Right hindlimb (tissue), 1 donor: ENCODE data around the gene SHOX.
"Not testable (repeated sequence)": the region's sequence is repeated elsewhere in the genome, so short reads cannot be mapped to it uniquely, and the experiment has no call there.

Experiments
- DNase-seq: peaks from one replicate; pipeline ENCODE4 v3.0.0-alpha.2; 2018

Gene SHOX

DNA sequence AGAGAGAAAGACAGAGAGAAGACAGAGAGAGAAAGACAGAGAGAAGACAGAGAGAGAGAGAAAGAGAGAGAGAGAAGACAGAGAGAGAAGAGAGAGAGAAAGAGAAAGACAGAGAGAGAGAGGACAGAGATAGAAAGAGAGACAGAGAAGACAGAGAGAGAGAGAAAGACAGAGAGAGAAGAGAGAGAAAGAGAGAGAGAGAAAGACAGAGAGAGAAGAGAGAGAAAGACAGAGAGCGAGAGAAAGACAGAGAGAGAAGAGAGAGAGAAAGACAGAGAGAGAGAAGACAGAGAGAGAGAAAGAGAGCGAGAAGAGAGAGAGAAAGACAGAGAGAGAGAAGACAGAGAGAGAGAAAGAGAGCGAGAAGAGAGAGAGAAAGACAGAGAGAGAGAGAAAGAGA lies 7.8 kb upstream of the SHOX start:
- not testable (repeated sequence) for DNase-seq

DNA sequence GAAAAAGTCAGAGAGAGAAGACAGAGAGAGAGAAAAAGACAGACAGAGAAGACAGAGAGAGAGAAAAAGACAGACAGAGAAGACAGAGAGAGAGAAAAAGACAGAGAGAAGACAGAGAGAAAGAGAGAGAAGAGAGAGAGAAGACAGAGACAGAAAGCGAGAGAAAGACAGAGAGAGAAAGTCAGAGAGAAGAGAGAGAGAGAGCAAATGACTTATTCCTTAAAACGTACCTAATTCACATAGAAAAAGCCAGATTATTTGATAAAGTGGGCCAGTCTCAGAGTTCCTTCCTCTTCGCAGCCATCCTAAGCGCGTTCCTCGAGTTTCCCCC lies 7.4 kb upstream of the SHOX start:
- DNase-seq = no peak

DNA sequence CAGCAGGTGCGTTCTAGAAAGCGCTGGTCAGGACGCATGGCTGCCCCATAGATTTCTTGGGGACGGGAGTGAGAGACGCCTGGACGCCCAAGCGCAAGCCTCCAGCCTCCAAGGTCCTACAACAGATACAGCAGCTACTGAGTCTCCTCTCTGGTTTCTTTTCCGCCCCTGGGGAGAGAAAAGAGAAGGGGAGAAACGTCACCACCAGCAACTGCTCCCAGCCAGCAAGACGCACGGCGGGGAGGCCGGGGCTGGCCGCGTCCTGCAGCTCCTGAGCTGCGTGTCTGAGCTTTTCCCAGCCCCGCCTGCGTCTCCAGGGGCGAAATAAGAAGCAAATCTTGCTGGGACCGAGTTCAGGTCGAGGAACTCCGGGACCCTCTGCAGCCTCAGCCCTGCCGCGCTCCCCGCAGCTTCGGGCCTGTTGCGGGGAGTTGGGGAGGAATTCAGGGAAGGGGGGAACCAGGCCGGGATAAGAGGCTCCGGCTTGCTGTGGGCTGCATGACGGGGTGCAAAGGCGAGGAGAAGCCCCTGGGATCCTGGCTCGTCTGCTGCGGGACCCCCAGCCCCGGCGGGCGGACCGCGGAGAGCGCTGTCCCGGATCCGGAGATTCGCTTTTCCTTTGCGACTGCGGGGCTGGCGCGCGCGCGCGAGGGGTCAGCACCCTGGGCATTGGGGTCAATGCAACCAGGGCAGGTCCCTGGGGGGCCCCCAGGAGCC lies 6.8 kb upstream of the SHOX start:
- peak; percentile 51 for DNase-seq

DNA sequence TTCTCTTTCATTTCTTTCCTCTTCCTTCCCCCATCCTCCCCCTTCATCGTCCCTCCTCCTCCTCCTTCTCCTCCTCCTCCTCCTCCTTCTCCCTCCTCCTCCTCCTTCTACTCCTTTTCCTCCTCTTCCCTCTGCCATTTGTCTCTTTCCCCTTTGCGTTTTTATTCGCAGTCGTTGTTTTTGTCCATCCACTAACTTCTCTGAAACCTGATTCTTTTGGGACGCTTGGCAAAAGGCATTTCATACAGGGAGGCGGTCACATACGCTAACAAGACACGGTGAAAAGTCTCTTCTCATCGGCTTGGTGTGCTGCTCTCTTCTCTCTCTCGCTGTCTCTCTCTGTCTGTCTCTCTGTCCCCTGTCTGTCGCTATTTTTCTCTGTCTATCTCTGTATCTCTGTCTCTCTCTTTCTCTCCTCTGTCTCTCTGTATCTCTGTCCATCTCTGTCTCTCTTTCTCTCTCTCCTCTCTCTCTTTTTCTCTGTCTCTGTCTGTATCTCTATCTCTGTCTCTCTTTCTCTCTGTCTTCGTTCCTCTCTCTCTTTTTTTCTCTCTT lies 5.4 kb upstream of the SHOX start:
- DNase-seq = no peak

DNA sequence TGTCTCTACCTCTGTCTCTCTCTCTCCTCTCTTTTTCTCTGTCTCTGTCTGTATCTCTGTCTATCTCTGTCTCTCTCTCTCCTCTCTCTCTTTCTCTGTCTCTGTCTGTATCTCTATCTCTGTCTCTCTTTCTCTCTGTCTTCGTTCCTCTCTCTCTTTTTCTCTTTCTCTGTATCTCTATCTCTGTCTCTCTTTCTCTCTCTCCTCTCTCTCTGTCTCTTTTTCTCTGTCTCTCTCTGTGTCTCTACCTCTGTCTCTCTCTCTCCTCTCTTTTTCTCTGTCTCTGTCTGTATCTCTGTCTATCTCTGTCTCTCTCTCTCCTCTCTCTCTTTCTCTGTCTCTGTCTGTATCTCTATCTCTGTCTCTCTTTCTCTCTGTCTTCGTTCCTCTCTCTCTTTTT lies 4.5 kb upstream of the SHOX start:
- not testable (repeated sequence) for DNase-seq

DNA sequence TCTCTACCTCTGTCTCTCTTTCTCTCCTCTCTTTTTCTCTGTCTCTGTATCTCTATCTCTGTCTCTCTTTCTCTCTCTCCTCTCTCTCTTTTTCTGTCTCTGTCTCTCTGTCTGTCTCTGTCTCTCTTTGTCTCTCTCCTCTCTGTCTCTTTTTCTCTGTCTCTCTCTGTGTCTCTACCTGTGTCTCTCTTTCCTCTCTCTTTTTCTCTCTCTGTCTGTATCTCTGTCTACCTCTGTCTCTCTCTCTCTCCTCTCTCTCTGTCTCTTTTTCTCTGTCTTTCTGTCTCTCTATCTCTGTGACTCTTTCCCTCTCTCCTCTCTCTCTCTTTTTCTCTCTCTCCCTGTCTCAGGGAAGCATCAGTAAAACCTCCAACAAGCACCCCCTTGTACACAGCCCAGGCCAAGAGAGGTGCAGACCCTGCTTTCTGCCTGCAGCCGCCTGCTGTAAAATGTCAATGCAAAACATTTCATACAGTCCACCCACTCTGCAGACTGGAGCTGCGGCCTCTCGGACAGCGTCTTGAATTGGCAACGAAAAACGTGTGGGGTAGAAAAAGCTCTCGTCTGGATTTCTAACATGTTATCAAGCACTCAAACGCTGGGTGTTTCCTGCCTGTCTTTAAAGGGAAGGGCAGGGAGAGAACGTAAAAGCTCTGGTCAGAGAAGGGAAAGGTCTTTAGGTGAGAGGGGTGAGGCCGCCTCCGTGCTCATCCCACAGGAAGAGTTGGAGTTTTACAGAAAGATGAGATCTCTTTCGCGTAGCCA lies 3.7 kb upstream of the SHOX start:
- DNase-seq = peak; percentile 48

DNA sequence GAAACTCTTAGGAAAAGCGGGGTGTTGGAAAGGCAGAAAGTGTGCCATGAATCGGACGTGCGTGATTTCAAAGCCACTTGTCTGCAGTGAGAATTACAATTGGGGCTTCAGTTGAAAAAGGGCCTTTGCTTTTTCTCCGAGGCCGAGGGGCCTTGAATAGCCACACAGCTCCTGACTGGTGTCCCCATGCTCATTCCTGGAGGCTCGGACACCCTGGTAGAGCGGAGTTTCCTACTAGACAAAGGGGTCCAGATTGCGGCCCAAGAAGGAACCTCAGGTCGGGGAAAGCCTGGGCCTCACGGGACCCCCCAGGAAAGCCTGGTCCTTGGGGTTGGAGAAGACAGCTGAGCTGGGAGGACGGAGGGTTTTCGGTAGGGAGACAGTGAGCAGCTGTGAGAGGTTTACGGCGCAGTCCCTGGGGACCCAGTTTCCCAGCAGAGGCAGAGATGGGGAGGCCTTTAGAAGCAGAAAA lies 3.0 kb upstream of the SHOX start:
- peak; percentile 35 for DNase-seq

DNA sequence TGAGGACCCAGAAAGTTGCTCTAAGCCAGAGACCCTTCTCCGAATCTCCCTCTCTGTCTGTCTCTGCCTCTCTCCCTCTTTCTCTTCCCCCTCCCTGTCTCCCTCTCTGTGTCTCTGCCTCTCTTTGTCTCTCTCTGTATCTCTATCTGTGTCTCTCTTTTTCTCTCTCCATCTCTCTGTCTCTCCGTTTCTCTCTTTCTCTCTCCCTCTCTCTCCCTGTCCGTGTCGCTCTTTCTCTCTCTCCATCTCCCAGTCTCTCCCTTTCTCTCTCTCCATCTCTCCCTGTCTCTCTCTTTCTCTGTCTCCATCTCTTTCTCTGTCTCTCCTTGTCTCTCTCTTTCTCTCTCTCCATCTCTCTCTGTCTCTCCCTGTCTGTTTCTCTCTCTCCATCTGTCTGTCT lies 2.6 kb upstream of the SHOX start:
- DNase-seq = no peak

DNA sequence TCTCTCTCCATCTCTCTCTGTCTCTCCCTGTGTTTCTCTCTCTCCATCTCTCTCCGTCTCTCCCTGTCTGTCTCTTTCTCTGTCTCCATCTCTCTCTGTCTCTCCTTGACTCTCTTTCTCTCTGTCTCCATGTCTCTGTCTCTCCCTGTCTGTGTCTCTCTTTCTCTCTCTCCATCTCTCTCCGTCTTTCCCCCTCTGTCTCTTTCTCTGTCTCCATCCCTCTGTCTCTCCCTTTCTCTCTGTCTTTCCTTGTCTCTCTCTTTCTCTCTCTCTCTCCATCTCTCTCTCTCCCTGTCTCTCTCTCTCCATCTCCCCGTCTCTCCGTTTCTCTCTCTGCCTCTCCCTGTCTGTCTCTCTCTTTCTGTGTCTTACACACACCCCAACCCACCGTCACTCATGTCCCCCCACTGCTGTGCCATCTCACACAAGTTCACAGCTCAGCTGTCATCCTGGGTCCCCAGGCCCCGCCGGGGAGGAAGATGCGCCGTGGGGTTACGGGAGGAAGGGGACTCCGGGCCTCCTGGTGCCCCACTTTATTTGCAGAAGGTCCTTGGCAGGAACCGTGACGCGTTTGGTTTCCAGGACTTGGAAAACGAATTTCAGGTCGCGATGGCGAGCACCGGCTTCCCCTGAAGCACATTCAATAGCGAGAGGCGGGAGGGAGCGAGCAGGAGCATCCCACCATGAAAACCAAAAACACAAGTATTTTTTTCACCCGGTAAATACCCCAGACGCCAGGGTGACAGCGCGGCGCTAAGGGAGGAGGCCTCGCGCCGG lies 1.2 kb upstream of the SHOX start:
- DNase-seq = no peak

DNA sequence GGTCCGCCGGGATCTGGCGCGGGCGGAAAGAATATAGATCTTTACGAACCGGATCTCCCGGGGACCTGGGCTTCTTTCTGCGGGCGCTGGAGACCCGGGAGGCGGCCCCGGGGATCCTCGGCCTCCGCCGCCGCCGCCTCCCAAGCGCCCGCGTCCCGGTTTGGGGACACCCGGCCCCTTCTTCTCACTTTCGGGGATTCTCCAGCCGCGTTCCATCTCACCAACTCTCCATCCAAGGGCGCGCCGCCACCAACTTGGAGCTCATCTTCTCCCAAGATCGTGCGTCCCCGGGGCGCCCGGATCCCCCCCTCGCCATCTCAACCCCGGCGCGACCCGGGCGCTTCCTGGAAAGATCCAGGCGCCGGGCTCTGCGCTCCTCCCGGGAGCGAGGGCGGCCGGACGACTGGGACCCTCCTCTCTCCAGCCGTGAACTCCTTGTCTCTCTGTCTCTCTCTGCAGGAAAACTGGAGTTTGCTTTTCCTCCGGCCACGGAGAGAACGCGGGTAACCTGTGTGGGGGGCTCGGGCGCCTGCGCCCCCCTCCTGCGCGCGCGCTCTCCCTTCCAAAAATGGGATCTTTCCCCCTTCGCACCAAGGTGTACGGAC lies 482 bp upstream of the SHOX start:
- no peak for DNase-seq

DNA sequence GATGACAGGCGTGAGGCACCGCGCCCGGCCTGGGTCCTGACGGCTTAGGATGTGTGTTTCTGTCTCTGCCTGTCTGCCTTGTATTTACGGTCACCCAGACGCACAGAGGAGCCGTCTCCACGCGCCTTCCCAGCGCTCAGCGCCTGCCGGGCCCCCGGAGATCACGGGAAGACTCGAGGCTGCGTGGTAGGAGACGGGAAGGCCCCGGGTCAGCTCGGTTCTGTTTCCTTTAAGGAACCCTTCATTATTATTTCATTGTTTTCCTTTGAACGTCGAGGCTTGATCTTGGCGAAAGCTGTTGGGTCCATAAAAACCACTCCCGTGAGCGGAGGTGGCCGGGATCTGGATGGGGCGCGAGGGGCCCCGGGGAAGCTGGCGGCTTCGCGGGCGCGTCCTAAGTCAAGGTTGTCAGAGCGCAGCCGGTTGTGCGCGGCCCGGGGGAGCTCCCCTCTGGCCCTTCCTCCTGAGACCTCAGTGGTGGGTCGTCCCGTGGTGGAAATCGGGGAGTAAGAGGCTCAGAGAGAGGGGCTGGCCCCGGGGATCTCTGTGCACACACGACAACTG lies 1.3 kb downstream of the SHOX start:
- no peak for DNase-seq

DNA sequence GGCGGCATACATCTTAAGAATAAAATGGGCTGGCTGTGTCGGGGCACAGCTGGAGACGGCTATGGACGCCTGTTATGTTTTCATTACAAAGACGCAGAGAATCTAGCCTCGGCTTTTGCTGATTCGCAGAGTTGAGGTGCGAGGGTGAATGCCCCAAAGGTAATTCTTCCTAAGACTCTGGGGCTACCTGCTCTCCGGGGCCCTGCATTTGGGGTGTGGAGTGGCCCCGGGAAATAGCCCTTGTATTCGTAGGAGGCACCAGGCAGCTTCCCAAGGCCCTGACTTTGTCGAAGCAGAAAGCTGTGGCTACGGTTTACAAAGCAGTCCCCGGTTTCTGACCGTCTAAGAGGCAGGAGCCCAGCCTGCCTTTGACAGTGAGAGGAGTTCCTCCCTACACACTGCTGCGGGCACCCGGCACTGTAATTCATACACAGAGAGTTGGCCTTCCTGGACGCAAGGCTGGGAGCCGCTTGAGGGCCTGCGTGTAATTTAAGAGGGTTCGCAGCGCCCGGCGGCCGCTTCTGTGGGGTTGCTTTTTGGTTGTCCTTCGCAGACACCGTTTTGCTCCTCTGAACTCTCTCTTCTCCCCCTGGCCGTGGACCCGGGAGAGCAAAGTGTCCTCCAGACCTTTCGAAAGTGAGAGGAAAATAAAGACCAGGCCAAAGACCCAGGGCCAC lies 1.9 kb downstream of the SHOX start:
- DNase-seq = peak; percentile 58

DNA sequence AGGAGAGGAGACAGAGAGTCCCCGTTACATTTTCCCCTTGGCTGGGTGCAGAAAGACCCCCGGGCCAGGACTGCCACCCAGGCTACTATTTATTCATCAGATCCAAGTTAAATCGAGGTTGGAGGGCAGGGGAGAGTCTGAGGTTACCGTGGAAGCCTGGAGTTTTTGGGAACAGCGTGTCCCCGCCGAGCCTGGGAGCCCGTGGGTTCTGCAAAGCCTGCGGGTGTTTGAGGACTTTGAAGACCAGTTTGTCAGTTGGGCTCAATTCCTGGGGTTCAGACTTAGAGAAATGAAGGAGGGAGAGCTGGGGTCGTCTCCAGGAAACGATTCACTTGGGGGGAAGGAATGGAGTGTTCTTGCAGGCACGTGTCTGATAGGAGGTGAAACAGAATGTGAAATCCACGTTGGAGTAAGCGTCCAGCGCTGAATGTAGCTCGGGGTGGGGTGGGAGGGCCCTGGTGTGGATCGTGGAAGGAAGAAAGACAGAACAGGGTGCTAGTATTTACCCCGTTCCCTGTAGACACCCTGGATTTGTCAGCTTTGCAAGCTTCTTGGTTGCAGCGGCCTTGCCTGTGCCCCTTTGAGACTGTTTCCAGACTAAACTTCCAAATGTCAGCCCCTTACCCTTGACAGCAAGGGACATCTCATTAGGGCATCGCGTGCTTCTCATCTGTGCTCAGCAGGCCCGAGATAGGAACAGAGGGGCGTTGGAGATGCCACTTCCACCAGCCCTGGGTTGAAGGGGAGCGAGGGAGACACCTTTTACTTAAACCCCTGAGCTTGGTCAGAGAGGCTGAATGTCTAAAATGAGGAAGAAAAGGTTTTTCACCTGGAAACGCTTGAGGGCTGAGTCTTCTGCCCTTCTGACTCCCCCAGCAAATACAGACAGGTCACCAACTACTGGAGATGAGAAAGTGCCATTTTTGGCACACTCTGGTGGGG lies 2.7 kb downstream of the SHOX start:
- DNase-seq = no peak

DNA sequence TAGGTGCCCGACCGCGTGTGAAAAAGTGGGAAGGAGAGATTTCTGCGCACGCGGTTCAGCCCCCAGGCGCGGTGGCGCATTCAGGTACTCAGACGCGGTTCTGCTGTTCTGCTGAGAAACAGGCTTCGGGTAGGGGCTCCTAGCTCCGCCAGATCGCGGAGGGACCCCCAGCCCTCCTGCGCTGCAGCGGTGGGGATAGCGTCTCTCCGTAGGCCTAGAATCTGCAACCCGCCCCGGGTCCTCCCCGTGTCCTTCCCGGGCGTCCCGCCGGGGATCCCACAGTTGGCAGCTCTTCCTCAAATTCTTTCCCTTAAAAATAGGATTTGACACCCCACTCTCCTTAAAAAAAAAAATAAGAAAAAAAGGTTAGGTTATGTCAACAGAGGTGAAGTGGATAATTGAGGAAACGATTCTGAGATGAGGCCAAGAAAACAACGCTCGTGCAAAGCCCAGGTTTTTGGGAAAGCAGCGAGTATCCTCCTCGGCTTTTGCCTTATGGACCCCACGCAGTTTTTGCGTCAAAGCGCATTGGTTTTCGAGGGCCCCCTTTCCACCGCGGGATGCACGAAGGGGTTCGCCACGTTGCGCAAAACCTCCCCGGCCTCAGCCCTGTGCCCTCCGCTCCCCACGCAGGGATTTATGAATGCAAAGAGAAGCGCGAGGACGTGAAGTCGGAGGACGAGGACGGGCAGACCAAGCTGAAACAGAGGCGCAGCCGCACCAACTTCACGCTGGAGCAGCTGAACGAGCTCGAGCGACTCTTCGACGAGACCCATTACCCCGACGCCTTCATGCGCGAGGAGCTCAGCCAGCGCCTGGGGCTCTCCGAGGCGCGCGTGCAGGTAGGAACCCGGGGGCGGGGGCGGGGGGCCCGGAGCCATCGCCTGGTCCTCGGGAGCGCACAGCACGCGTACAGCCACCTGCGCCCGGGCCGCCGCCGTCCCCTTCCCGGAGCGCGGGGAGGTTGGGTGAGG lies 3.7 kb downstream of the SHOX start:
- peak; percentile 50 for DNase-seq

DNA sequence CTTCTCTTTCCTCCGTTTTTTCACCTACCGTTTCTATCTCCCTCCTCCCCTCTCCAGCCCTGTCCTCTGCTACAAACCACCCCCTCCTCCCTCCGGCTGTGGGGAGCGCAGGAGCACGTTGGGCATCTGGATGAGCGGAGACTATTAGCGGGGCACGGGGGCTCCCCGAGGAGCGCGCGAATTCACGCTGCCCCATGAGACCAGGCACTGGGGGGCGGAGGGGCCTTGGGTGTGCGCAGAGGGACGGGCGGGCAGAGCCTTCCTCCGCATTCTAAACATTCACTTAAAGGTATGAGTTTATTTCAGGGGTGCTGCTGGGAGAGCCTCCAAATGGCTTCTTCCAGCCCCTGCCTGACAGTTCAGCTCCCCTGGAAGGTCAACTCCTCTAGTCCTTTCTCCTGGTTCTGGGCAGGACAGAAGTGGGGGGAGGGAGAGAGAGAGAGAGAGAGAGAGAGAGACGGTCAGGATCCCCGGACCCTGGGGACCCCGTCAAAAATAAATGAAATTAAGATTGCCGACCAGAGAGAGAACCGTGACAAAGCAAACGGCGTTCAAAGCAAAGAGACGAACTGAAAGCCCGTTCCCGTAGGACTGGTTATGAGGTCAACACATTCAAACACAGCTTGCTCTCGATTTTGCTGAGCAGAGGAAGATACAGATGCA lies 5.0 kb downstream of the SHOX start:
- no peak for DNase-seq

DNA sequence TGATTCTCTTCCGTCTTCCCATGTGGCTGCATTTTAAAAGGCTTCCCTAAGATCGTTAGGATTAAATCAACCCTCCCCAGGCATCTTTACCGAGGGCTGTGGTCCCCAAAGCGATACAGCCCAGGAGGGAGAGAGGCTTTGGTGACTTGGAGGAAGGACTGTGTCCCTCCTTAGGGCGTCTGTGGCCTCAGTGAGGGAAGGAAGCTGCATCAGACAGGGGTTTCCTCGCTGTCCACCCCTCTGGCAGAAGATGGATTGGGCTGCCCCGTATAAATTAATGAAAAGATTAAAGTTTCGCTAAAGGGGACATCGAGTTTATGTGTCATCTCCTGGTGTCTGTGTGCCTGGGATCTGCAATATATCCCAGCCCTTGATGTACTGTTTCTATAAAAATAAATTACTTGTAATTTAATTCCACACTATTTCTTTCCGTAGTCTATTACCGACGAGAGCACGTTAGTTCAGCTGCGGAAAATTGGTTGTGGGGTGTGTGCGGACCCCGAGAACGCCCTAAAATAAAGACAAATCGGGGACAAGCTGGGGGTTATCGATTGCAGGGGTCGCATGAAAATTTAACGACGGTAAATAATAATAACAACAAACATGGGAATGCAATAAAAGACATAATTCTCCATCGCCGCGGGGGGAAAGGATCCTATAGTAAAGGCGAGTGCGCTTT lies 6.5 kb downstream of the SHOX start:
- DNase-seq = no peak

DNA sequence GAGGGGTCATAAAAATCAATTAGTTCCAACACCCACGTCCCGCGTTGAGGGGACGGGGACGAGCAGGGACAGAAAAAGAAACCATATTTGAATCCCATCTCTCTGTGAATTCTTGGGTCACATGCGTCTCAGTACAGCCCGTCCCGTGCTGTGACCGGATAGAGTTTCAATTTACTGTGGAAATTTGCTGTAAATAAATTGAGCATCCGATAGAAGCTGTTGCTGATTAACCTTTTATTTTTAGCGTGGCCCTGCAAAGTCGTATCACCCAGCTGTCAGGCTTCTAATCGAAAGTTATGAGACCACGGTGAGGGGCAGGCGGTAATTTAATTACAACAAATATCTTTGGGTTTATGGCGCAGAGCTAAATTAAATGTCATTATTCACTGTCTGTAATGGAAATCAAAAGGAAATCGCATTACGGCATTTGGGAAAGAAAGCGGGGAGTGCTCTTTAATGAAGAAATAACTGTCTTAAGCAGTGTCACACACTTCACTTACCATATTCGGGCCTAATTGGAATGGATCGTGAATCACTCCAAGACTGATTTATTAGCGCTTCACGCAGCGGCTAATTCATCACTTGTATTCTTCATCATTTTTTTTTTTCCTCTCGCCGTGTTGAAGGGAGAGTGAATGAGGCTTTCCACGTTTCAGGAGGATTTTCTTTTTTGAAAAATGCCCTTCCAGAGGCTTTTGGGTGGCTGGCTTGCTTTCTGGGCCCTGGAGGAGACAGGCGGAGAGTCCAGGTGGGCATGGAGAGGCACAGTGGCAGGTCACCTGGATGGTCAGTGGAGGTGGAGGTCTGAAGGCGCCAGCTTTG lies 7.3 kb downstream of the SHOX start:
- no peak for DNase-seq
